Upper lobe of right lung (tissue), 1 donor: ENCODE data around the gene MANEAL. TPM values are rescaled to one million over a fixed set of nuclear protein-coding genes. Genes with fewer than 3 reads are reported as not detected.
A peak's percentile ranks its signal among the peaks of the same experiment; 100 is the strongest.

Experiments
- ATAC-seq: fragments of 200-7000 bp; cut with Tn5 transposase; one replicate; pipeline ENCODE4 v1.9.1; 2020; ENCODE audit warnings: mild to moderate bottlenecking, moderate library complexity
- DNase-seq: peaks from one replicate; pipeline ENCODE4 v3.0.0-alpha.2; 2020
- H3K27ac ChIP-seq: fragments of 200-600 bp; one replicate; pipeline ENCODE4 v1.8.0; 2022
- H3K27me3 ChIP-seq: fragments of 200-600 bp; one replicate; pipeline ENCODE4 v1.8.0; 2022; ENCODE audit warnings: mild to moderate bottlenecking
- H3K36me3 ChIP-seq: fragments of 200-600 bp; one replicate; pipeline ENCODE4 v1.8.0; 2022
- H3K4me1 ChIP-seq: fragments of 200-600 bp; one replicate; pipeline ENCODE4 v1.8.0; 2022
- H3K4me3 ChIP-seq: fragments of 200-600 bp; one replicate; pipeline ENCODE4 v1.8.0; 2022; ENCODE audit warnings: mild to moderate bottlenecking
- H3K9me3 ChIP-seq: fragments of 200-600 bp; one replicate; pipeline ENCODE4 v1.8.0; 2022
- intact Hi-C: fragments of 100-400 bp; cut with DNase I; formaldehyde crosslinking; loops from one replicate; pipeline ENCODE4 v1.11.0; 2022
- total RNA-seq: library from RNA; stranded (reverse); fragmentation: NEBNext Ultra II Directional; extraction: Animal tissue kit (Norgen Biotek cat#: 25700); gene quantifications from one replicate; pipeline ENCODE4 v1.2.1, GENCODE V29; 2021
- TF ChIP-seq, protein P1 (sequence below): fragments of 200-600 bp; IDR thresholded peaks from one replicate; pipeline ENCODE4 v1.8.0; 2022; ENCODE audit warnings: antibody characterized with exemption
- donor health status: DM: no; HTN: yes; CAD: no; lungs with severe emphysema.

MANEAL gene
- total RNA-seq, 1 donor from 2014 or later = 6.9 TPM

DNA sequence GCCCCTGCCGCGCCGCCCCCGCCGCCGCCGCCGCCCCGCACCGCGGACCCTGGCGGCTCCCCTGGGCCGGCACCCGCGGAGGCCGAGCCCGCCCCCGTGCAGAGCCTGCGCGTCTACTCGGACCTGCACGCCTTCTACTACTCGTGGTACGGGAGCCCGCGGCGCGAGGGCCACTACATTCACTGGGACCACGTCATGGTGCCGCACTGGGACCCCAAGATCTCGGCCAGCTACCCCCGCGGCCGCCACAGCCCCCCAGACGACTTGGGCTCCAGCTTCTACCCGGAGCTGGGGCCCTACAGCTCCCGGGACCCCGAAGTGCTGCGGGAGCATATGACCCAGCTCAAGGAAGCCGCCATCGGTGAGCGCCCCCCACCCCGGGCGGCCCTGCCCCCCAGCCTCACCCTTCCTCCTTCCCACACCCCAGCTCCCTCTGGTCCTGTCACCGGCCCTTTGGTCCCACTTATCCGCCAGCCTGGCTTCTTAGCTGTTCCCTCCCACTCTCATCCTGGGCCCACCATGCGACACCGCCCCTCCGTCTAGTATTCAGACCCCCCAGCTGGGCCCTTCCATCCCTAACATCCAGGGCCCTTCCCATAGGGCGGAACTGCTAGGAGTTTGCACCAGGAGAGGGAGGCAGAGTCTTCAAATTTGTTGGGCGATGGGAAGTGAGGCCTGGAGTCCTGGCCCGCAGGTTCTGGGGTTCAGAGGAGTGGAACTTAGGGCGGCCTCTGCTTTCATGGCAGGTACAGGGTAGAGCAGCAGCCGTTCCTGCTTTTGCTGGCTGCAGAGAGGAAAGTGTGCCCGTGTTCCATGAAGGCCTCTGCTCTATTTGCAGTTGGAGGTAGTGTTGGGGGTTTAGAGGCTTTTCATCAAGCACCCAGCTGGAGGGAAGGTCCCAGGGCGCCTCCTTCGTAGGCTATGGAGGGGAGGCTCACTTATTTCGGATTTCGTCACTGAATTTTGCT, 1.0 kb downstream of the MANEAL start:
- peak overlapping the region; percentile 56 for H3K4me3 ChIP-seq
- H3K27me3 ChIP-seq = peaks cover 4% of the 10 kb centered on the region
- intact Hi-C loops = no loop called here
- H3K27ac ChIP-seq = no peak overlapping the region
- peaks cover 5% of the 10 kb centered on the region for H3K36me3 ChIP-seq
- ATAC-seq = no peak
- H3K4me1 ChIP-seq = peaks cover 15% of the 10 kb centered on the region
- TF ChIP-seq, protein P1, sequence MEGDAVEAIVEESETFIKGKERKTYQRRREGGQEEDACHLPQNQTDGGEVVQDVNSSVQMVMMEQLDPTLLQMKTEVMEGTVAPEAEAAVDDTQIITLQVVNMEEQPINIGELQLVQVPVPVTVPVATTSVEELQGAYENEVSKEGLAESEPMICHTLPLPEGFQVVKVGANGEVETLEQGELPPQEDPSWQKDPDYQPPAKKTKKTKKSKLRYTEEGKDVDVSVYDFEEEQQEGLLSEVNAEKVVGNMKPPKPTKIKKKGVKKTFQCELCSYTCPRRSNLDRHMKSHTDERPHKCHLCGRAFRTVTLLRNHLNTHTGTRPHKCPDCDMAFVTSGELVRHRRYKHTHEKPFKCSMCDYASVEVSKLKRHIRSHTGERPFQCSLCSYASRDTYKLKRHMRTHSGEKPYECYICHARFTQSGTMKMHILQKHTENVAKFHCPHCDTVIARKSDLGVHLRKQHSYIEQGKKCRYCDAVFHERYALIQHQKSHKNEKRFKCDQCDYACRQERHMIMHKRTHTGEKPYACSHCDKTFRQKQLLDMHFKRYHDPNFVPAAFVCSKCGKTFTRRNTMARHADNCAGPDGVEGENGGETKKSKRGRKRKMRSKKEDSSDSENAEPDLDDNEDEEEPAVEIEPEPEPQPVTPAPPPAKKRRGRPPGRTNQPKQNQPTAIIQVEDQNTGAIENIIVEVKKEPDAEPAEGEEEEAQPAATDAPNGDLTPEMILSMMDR = no peak
- H3K9me3 ChIP-seq = no peaks in the 10 kb centered on the region
- peak; percentile 64 for DNase-seq

DNA sequence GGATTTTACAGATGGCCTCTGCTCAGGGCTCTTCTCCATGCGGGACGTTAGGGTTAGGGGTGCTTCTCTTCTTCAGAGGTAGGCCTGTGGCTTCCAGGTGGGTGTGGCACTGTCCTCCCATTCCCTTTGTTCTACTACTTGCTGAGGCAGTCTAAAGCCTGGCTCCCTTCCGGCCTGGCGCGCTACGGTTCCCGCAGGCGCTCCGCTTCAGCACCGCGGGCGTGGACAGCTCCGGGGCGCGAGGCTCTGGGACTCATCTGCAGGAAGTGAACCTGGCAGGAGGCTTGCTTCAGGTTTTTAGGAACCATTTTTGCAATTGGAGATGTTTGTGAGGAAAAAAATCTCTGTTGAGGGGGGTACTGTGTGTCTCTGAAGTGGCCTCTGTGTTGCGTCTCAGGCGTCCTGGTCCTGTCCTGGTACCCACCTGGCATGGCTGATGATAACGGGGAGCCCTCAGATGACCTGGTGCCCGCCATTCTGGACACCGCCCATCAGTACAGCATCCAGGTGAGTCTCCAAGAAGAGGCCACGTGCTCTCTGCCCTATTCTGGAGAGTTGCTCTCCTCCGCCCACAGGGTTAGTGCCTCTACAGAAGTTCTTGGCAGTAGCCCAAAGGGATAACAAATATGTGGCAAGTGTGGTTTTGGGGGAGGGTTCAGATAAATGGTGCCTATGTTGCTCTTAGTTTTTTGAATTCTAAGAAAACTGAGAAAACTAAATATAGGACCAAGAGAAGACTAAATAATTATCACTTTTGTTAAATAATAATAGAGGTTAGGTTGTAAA, 1.9 kb downstream of the MANEAL start:
- TF ChIP-seq, protein P1 = no peak
- H3K4me1 ChIP-seq = peaks cover 15% of the 10 kb centered on the region
- peak; percentile 64 for ATAC-seq

DNA sequence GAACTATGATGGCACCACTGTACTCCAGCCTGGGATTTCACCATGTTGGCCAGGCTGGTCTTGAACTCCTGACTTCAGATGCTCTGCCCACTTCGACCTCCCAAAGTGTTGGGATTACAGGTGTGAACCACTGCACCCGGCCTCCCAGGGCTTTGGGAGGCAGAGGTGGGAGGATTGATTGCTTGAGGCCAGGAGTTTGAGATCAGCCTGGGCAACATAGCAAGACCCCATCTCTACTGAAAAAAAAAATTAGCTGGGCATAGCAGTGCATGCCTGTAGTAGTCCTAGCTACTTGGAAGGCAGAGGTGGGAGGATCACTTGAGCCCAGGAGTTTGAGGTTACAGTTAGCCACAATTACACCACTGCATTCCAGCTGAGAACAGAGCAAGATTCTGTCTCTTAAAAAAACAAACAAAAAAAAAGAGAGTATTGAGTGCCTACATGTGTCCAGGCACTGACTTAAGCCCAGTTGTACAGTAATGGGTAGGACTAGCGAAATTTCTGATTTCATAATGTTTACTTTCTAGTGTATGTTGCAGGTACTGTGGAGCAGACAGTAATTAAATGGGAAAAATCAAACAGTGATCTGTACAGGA, 4.2 kb downstream of the MANEAL start:
- TF ChIP-seq, protein P1 = no peak
- Histone ChIP-seq H3K27ac (no peak overlapping the region), H3K4me1 (peaks cover 15% of the 10 kb centered on the region), H3K27me3 (no peaks in the 10 kb centered on the region), H3K36me3 (peaks cover 32% of the 10 kb centered on the region), H3K9me3 (no peaks in the 10 kb centered on the region), H3K4me3 (no peak overlapping the region)
- intact Hi-C loops = no loop called here
- ATAC-seq (no peak), DNase-seq (peak; percentile 19)

More for the DNA sequence above, 1.9 kb downstream of the MANEAL start:
- H3K27ac ChIP-seq = no peak overlapping the region
- H3K36me3 ChIP-seq = peaks cover 14% of the 10 kb centered on the region
- H3K9me3 ChIP-seq = no peaks in the 10 kb centered on the region
- H3K4me3 ChIP-seq = no peak overlapping the region
- intact Hi-C loops = no loop called here
- DNase-seq = peak; percentile 77
- peaks cover 4% of the 10 kb centered on the region for H3K27me3 ChIP-seq

DNA sequence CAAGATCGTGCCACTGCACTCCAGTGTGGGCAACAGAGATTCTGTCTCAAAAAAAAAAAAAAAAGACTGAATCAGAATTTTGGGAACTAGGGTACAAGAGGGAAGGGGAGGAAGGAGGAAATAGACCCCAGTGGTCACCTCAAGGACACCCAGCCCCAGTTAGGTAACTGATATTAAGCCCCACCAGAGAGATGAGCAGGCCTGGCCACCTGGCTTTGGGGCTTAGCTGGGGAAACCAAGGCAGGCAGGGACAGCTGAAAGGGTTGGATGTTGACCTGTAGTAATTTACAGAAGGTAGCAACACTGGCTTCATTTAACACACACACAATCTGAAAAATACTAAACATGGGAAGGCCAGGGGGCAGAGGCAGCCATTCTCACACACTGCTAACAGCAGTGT, 8.8 kb downstream of the MANEAL start:
- Histone ChIP-seq H3K36me3 (peaks cover 71% of the 10 kb centered on the region), H3K27ac (no peak overlapping the region), H3K4me1 (peaks cover 15% of the 10 kb centered on the region), H3K27me3 (no peaks in the 10 kb centered on the region), H3K4me3 (no peak overlapping the region), H3K9me3 (no peaks in the 10 kb centered on the region)
- DNase-seq (no peak), ATAC-seq (no peak)
- intact Hi-C loops = no loop called here
- TF ChIP-seq, protein P1 = no peak

DNA sequence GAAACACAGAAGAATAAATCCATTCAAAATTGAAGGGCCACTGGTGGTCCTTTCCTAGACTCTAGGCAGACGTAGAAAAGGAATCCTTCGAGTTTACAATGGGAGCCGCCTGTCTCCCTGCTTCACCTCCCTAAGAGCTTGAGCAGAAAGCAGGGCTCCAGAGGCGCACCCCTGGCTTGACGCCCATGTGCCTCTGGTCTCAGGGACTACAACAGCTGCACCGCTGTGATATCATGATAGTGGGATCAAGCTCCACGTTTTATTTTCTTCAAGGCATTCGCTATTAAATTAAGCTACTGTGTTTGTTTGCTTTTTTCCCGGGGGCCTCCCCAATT, 13.5 kb downstream of the MANEAL start:
- H3K27me3 ChIP-seq = no peaks in the 10 kb centered on the region
- TF ChIP-seq, protein P1 = no peak
- peaks cover 46% of the 10 kb centered on the region for H3K36me3 ChIP-seq
- H3K4me3 ChIP-seq = peak overlapping the region; percentile 94
- no peaks in the 10 kb centered on the region for H3K9me3 ChIP-seq
- ATAC-seq (no peak), DNase-seq (no peak)
- peaks cover 32% of the 10 kb centered on the region for H3K4me1 ChIP-seq
- peak overlapping the region; percentile 88 for H3K27ac ChIP-seq
- intact Hi-C loops = no loop called here
